DMS153 (cell line): ENCODE measurements around the gene YBEY.

ENCODE experiments used
- DNase-seq: peaks from one replicate; lab custom pipeline; 2025; lab: John Stamatoyannopoulos, UW

YBEY gene

DNA sequence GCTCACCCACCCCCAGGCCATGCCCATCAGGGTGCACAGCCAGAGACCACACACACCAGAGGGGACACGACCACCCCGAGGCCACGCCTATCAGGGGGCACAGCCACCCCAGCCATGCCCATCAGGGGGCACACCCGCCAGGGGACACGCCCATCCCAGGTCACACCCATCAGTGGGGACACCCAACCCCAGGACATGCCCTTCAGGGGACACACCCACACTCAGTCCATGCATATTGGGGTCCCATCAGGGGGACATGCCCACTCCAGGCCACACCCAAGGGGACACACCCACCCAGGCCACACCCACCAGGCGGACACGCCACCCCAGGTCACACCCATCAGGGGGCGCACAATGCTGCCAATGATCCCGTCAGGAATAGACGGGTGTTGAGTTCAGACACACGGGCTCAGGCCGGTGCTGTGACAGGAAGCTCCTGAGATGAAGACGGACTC, 21.4 kb upstream of the YBEY start:
- no peak for DNase-seq

DNA sequence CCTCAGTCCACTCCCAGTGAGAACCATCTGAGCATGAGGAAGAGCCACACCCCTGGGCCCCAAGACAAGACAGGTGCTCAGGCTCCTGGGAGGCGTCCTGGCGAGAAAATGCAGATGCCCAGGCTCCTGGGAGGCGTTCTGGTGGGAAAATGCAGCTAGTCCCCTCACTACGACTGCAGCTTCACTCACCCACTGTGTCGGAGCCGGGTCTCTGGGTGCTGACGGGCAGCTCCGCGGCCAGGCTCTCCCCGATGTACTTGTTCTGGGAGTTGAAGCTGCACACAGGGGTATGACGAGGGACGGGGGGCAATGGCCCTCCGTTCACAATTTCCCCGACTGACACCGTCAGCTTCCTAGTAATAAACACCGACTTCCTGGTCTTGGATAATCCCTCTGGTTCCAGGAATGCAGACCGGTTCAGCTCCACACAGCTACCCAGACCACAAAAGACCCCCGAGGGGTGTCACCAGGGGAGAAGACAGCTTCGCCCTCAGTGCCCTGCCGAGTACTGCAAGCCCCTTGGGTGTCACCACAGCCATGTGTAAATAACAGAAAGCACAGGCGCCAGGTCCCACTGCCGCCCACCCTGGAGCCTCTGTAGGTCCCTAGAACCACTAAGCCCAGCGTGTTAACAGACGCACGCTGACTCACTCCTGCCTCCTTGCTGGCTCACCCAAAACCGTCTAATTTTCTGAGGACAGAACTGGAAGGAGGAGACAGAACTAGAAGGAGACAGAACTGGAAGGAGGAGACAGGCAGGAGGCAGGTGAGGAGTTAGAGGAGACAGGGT, 20.2 kb upstream of the YBEY start:
- DNase-seq, result no peak

DNA sequence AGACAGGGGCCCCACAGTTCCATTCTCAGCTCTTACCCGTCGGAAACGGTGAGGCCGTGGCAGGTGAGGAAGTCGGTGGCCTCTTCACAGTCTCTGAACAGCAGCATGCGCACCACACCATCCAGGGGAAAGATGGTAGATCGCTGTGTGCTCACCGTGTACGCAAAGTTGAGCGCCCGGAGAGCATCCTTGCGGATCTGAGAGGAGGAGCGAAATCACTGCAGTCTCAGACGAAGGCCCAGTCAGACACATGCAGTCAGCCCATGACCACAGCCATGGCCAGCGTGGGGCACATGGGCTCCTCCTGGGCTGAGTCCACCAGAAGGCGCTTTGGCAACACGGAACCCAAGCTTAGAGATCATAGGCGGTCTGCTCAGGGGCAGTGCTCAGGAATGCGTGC, 19.2 kb upstream of the YBEY start:
- no peak for DNase-seq

DNA sequence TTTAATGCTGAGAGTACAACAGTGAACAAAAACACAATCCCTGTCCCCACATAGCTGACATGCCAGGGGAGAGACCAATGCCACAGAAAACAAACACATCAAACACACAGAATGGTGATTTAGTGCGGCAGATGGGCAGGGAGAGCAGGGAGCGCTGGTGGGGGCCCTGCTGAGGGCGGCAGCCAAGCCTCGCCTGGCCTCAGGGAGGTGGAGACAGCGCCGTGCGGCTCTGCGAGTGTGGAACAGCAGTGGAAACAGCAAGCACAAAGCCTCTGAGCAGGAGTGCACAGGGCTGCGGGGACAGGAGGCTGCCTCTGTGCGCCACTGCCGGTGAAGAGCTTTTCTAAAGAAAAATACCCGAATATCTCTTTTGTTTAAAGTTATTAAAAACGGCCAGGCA, 17.8 kb upstream of the YBEY start:
- DNase-seq, result no peak

DNA sequence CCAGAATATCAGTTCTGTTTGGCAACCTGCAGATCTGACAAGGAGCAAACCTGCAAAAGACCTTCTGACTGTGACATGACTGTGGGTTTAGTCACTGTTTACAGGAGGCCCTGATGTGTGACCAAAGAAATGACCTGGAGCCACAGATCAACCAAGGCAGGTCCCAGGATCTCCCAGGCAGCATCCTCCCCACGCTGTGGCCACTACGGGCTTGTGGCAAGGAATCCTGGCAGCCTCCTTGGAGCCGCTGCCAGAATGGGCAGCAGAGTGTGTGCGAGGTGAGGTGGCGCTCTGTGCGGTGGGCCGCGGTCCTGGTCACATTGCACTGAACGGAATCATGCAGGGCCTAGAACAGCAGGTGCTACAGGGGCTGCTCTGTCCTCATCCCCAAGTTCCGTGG, 16.7 kb upstream of the YBEY start:
- DNase-seq, result no peak

DNA sequence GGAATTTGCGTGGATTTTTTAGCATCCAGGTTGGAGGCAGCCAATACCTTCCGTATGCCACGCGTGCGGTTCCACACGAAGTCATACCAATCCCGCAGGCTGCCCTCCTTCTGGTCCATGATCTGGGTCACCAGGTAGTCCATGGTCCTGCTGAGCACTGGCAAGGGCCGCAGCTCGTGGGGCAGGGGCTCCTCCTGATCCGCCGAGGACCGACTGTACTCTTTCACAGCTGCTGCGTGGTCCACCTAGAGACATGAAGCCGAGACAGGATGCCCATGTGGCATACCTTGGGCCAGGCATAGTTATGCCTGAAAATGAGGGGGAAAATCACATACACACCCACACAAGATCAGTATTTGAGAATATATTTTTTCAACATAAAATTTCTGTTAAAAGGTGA, 12.8 kb upstream of the YBEY start:
- DNase-seq, result no peak

DNA sequence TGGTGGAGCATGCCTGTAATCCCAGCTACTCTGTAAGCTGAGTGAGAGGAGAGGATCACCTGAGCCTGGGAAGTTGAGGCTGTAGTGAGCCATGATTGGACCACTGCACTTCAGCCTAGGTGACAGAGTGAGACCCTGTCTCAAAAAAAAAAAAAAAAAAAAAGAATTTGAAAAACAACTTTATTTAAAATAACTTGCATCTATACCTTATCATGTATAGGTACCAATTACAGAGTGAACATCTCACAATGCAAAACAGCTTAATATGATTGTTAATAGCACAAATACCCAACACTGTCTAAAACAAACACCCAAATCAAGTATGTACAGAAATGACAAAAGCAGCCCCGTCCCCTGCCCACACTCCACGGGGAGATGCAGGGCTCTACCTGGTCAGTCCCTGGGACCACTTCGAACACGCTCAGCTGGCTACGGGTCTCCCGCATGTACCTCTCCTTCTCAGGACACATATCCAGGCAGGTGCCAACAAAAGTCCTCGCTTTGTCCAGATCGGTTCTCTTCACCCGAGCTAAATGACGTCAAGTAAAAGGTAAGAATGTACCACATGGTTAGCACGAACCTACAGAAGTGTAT, 11.2 kb upstream of the YBEY start:
- no peak for DNase-seq

DNA sequence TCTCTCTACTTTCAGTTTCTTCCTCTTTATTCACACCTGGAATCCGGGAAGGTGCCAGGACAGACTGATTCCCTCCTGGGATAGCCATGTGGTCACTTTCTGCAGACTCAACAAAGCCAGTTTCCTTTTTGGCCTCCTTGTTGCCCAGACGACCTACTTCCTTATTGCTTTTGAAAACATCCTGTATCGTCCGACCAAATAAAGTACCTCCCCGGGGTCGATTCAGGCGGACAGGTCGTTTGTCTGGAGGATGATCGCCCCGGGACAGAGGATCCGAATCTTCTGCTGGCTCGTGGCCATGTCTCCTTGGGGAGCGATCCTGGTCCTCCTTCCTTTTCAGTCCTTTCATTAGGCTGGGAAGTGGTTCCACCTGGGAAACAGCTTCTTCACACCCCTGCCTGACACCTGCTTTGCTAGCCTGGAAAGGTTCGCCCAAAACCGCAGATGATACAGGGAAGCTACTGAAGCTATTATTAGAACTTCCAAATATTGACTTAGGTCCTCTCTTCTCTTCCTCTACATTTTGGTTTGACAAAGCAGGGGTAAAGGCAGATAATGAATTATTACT, 2.0 kb upstream of the YBEY start:
- peak; percentile 76 for DNase-seq

DNA sequence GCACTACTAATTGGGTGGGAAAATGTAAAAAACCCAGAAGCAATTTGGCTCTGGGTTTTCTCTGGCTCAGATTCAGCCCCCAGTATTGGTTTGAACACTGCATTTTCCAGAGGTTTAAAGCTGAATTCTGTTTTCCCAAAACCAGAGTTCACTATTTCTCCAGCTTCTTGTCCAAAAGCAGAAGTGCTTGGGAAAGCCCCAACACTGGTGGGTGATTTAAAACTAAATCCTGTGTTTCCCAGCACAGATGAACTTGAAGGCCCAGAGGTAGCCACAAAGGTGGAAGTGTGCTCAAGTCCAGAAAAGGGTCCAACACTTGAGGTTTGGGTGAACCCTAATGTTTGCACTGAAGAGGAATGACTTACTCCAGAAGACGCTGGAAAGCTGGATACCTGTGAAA, 1.4 kb upstream of the YBEY start:
- no peak for DNase-seq

DNA sequence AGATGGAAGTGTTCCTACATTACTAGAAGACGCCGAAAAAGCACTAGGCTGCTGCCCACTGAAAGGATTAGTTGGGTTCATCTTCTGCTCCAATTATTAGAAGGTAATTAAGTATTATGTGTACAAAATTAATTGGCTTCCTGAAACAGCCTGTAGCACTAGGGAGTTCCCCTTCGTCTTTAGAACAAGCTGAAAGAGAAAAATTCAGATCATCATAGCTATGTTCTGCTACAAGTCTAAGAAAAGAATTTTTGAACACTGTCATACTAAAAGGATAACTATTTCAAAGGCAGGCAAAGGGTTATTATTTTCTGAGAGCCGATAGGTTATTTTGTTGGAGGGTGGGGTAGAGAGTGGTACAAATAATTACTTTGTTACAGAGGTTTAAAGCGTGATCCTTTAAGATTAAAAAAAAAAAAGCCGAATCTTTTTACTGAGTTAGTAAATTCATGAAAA, 908 bp upstream of the YBEY start, which contains the start of gene MCM3AP:
Gene MCM3AP, minus strand, starts transcription at position 406 of the 456 bp plus-strand sequence. Its CDS starts 325 bp downstream, at position 81.
- no peak for DNase-seq

DNA sequence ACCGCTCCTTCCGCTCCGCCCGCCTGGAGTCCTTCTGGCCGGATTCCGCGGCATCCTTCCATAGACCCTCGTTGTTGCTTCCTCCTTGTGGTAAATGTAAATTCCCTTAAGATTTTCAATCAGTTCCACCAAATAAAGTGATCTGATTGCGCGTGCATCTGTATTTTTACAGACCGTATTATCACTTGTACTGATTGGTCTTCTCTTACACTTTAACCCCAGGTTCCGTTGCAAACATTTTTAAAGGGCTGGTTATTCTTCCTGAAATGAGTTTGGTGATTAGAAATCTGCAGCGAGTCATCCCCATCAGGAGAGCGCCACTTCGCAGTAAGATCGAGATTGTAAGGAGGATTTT, 483 bp downstream of the YBEY start:
- no peak for DNase-seq

DNA sequence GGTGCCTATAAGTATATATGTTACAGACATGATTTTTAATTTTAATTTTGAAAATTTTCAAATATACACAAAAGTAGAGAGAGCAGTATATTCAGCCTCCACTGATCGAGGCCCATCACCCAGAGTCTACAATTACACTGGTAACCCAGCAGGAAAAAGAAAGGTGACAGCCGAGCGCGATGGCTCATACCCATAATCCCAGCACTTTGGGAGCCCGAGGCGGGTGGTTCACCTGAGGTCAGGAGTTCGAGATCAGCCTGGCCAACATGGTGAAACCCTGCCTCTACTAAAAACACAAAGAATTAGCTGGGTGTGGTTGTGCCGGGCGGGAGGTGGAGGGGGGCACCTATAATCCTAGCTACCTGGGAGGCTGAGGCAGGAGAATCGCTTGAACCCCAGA, 1.4 kb downstream of the YBEY start:
- no peak for DNase-seq

DNA sequence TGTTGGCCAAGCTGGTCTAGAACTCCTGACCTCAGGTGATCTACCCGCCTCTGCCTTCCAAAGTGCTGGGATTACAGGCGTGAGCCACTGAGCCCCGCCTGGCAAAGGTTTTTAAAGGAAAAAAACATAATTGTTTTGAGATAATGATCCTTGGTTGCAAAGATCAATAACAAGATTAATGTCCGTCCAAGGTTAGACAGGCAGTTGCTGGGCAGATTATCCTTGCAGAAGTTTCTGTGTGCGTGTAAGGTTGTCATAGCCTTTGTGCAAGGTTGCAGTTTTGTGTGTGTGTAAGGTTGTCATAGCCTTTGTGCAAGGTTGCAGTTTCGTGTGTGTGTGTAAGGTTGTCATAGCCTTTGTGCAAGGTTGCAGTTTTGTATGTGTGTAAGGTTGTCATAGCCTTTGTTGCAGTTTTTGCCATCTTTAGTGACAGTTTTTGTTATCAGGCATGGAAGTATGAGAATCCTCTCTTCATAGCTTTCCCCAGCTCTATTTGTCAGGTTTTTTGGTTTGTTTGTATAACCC, 3.6 kb downstream of the YBEY start:
- DNase-seq, result no peak

DNA sequence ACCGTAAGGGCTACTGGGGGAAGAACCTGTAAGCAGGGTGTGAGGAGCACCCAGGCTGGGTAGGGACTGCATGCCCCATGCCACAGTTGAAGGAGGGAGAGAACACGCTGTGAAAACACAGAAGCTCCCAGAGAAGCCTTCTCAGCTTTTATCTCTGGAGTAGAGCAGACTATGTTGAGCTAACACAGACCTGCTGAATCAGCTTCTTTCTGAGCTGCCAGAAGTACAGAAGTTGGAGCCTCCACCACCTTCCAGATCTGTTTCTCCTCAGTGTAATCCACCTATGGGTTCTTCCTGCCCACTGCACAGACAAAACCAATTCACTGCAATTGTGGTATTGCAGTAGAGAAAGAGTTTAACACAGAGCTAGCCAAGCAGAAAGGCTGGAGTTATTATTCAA, 5.4 kb downstream of the YBEY start:
- DNase-seq, result no peak

DNA sequence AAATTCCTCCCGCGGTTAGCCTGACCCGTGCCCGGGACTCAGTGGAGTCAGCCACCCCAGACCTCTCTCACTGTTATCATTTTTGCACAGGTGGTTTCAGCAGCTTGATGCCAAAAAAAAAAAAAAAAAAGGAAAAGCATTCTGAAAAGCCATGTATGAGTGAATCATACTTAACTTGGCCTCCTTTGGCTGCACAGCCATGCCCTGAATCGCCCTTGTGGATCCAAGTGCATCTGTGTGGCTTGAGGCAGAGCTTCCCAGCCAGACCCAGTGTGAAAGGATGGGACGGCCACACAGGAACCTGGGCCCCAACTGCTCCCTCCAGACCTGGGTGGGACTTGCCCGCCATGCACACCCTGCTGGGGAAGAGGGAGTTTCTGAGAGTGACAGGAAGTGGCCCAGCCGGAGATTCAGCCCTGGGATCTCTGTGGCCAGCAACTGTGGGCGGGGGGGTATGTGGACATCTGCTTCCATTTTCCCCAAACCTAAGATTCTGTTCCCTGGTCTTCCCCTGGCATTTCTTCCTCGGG, 8.6 kb downstream of the YBEY start:
- no peak for DNase-seq

DNA sequence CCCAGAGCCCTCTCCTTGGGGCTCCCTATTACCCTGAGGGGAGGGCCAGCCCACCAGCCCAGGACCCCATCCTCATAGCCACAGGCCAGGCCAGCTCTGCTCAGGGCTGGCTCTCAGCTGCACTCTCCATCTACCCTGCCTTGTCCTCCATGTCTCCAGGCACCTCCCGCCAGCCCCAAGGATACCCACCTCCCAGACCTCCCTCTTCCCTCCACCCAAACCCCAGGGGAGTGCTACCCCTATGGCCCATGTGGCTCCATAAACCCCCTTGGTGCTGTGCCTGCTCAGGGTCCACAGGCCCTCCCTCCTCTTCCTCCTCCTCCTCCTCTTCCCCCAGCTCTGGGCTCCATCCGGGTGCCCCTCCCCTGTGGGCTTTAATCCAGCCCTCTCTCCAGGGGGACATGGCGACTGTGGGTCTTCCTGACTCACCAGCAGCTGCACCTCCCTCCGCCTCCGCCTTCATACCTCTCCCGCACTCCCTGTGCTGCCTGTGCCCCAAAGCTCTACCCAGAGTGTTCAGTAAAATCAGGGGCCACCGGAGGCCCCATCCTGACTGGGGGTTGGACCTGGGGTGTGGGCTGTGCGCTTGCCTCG, 9.1 kb downstream of the YBEY start:
- DNase-seq, result no peak

DNA sequence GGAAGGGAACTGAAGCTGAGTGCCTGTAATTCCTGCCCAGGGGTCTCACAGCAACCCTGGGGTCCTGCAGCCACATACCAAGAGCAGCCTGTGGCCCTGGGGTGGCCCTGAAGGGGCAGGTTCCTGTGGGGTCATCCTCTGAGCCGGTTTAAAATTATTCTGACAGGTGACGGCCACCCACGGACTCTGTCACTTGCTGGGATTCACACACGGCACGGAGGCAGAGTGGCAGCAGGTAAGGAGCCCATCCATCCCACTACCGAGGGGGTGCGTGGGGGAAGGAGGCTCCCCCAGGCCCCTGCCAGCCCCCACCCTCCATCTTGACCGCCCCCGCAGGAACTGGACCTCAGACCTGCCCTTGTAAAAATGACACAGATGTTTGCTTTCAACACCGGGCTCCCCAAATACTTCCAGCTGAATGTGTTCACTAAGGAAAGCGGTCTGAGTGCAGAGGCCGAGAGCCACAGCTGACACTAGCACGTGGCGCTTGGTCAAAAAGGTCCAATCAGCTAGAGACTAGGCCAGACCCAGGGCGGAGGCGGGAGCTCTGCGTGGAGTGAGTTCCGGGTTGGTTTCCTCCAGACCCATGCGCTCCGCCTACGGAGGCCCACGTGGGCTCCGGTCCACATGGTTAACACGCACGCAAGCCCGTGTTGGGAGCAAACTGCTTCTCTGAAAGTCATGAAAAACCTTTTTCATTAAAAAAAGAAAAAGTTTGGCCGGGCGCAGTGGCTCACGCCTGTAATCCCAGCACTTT, 10.0 kb downstream of the YBEY start:
- DNase-seq, result peak; percentile 73

DNA sequence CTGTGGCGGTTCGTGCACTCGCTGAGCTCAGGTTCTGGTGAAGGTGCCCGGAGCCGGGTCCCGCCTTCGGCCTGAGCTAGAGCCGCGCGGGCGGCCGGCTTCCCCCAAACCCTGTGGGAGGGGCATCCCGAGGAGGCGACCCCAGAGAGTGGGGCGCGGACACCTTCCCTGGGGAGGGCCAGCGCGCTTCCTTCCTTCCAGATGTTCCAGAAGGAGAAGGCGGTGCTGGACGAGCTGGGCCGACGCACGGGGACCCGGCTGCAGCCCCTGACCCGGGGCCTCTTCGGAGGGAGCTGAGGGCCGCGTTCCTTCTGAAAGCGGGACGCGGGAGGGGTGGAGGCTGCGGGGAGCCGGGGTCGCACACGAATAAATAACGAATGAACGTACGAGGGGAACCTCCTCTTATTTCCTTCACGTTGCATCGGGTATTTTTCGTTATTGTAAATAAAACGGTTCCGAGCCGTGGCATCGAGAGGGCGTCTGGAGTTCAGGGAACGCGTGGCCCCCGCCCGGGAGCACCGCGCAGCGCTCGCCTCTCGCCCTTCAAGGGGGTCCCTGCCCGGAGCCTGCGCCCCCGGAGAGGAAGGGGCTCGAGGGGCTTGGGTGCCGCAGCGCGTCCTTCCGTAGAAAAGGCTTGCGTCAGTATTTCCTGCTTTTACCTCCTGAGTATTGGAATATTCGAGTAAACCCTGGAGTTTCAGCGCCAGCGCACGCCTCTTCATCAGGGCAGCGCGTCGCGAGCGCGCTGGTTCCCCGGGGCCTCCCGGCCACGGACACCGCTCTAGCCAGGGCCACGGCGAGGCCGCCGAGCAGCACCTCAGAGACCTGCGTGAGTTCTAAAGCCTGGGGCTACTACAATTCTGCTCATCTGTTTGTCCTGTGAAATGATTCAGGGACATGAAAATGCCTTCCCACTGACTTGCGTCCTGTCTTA, 11.5 kb downstream of the YBEY start:
- no peak for DNase-seq

DNA sequence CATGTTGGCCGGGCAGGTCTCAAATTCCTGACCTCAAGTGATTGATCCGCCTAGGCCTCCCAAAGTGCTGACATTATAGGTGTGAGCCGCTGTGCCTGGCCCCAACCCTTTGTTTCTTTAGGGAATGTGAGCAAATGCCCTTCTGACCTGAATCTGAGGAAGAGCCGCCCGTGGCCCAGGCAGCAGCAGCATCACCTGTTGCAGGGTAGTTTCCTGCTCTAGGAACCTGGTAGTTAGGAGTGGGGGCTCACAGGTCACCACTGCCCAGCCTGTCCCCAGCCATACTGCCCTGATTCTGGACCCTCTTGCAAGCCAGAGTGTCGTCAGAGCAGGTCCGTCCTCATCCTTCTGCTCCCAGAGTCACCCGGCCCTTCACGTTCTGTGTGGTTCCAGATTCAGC, 13.0 kb downstream of the YBEY start:
- DNase-seq, result no peak

DNA sequence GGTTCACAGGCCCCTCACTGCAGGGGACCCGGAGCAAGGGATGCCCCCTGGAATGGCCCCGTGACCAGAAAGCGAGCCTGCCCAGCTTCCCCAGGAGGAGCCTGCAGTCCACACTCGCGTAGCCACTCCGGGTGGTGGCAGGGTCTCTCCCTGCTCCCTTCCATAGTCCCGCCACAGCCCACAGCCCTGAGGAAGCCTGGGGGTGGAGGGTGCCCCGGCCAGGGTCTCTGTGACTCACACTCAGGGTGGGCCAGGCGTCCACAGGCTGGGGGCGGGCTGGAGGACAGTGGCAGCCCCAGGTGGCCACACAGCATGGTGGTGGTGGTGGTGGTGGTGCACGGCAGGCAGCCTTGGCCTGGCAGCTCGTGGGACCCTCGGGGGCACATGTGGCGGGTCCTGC, 15.6 kb downstream of the YBEY start:
- no peak for DNase-seq

DNA sequence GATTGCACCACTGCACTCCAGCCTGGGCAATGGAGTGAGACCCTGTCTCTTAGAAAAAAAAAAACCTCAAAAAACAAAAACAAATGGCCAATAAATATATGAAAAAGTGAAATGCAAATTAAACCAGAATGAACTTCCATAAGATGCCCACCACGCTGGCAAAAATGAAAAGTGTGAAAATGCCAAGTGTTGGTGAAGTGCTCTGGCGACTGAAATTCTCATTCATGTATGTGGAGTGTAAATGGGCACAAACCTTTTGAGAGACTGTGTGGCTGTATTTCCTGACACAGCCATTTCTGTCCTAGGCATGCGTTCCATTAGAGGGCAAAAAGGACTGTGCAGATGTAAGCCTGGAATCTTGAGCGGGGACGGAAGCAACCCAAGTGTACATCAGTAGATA, 18.3 kb downstream of the YBEY start:
- DNase-seq, result no peak
